Heart right ventricle (tissue), 16 donors: Measurements from ENCODE around the gene NREP. TPM values are rescaled to one million over a fixed set of nuclear protein-coding genes. Genes with fewer than 3 reads are reported as not detected.

Experiments used
- ATAC-seq, 8 donors: fragments of 200-7000 bp; cut with Tn5 transposase; one replicate each; pipeline ENCODE4 v1.9.1; 2020; ENCODE audit warnings: mild to moderate bottlenecking in 8 of 8, moderate library complexity in 8 of 8, moderate number of reproducible peaks in 1 of 8
- DNase-seq, 2 donors: peaks; one replicate each; pipeline ENCODE4 v3.0.0-alpha.2; 2020
- H3K27ac ChIP-seq, 10 donors: fragments of 200-600 bp; sonication (generic) in 2 of 10; one replicate each; pipeline versions ENCODE4 v1.5.0 to v1.8.0; 2020 to 2022; ENCODE audit warnings: mild to moderate bottlenecking in 3 of 10
- H3K27me3 ChIP-seq, 7 donors: fragments of 200-600 bp; one replicate each; pipeline ENCODE4 v1.8.0; 2021 to 2022; ENCODE audit warnings: mild to moderate bottlenecking in 2 of 7
- H3K36me3 ChIP-seq, 9 donors: fragments of 200-600 bp; sonication (generic) in 1 of 9; one replicate each; pipeline versions ENCODE4 v1.5.0 to v1.8.0; 2020 to 2022; ENCODE audit warnings: mild to moderate bottlenecking in 2 of 9
- H3K4me1 ChIP-seq, 9 donors: fragments of 200-600 bp; sonication (generic) in 1 of 9; one replicate each; pipeline versions ENCODE4 v1.5.0 to v1.8.0; 2020 to 2022; ENCODE audit warnings: mild to moderate bottlenecking in 4 of 9
- H3K4me3 ChIP-seq, 10 donors: fragments of 200-600 bp; sonication (generic) in 2 of 10; one replicate each; pipeline versions ENCODE4 v1.5.0 to v1.8.0; 2020 to 2022; ENCODE audit warnings: mild to moderate bottlenecking in 7 of 10, moderate library complexity in 2 of 10
- H3K9me3 ChIP-seq, 11 donors: fragments of 200-600 bp in 10 of 11; sonication (generic) in 2 of 11; one replicate each; pipeline versions ENCODE4 v1.5.0 to v1.8.0; 2013 to 2022; ENCODE audit warnings: mild to moderate bottlenecking in 2 of 11, control low read depth in 1 of 11, moderate library complexity in 1 of 11
- CTCF ChIP-seq, 9 donors: fragments of 200-600 bp; sonication (generic) in 2 of 9; IDR thresholded peaks; one replicate each; pipeline versions ENCODE4 v1.5.0 to v1.8.0; 2021 to 2022; ENCODE audit warnings: antibody characterized with exemption in 9 of 9, mild to moderate bottlenecking in 5 of 9, moderate library complexity in 1 of 9
- WGBS, 2 donors: extraction: QIAGEN DNeasy Blood & Tissue Kit; methylation state at CpG; one replicate each; pipeline ENCODE4 v1.1.7; 2013; ENCODE audit warnings: inconsistent platforms in 1 of 2; 5-methylcytosine and 5-hydroxymethylcytosine counted together
- intact Hi-C, 10 donors: fragments of 100-400 bp; cut with DNase I; formaldehyde crosslinking; loops; one replicate each; pipeline versions ENCODE4 v1.11.1 to v1.14.2; 2022
- polyA plus RNA-seq, 2 donors: library from polyadenylated mRNA; stranded (reverse); fragments of 200-250 nt; gene quantifications; one replicate each; pipeline ENCODE4 v1.2.3, GENCODE V29; 2013
- total RNA-seq, 10 donors: library from RNA; stranded (reverse); fragmentation: NEBNext Ultra II Directional in 3 of 10; extraction: Animal tissue kit (Norgen Biotek cat#: 25700) in 3 of 10; gene quantifications; one replicate each; pipeline versions ENCODE4 v1.2.1 to v1.2.4, GENCODE V29; 2021 to 2023
- donor health status: Arrhythmogenic right ventricular cardiomyopathy.
- donor health status: ischemic (EF 13 %, LVEDD 7.1; RV severe dilation, severe dysfunction).
- donor health status: healthy with polysubstance abuse.
- donor health status: DM: no; HTN: yes; CAD: no.
- donor health status: DM: no; HTN: no; CAD: no.
- donor health status: ischemic (EF 25% LVEDD 6.9; RV normal size, moderate dysfunction).
- donor health status: ischemic (EF 25% LVEDD 5.7; RV mildly dilated, moderate dysfunction).
- donor health status: healthy.
- donor health status: DM: yes; HTN: yes; CAD: no.
- donor health status: Ischemic cardiomyopathy.
- donor health status: ischemic (EF 35%, LVEDD 5.7; RV mildly dilated, moderate dysfunction).
- donor health status: nonischemic (EF 11% LVEDD 7.7; RV severe dilation, severe dysfunction).
- donor health status: DM: yes; HTN: yes; CAD: no.
- donor health status: PGD.
- donor health status: ischemic (EF 29% LVEDD 5.4; RV normal size, mild dysfunction).
- donor health status: nonischemic (EF 23%, LVEDD 6.1; RV moderate dilation, normal function).

NREP gene
- total and polyA plus RNA-seq, 12 donors, result 10.4 to 72.3 (median 38.9) TPM

GRCh38 chr5:111775224-111775623 is 18.2 kb upstream of the NREP start:
- DNase-seq (no peak), ATAC-seq (peak in 2 of 8 donors; percentile 20 to 29)
- no peaks in the 10 kb centered on the region for H3K36me3 ChIP-seq
- H3K4me1 ChIP-seq, result peaks cover 0 to 24% (median 11%) of the 10 kb centered on the region in 9 donors
- no peak overlapping the region for H3K27ac ChIP-seq
- 88 to 92% methylated on average over 2 of the region's 2 CpGs for WGBS, 2 donors
- intact Hi-C loops, result no loop called here
- H3K9me3 ChIP-seq, result no peaks in the 10 kb centered on the region
- H3K27me3 ChIP-seq, result no peaks in the 10 kb centered on the region
- no peak for TF ChIP-seq CTCF (IDR thresholded peaks at IDR 0.05)
- H3K4me3 ChIP-seq, result no peak overlapping the region

- Histone ChIP-seq H3K36me3 (no peaks in the 10 kb centered on the region), H3K27me3 (no peaks in the 10 kb centered on the region), H3K27ac (no peak overlapping the region), H3K4me3 (no peak overlapping the region), H3K9me3 (no peaks in the 10 kb centered on the region), H3K4me1 (peaks cover 0 to 17% (median 11%) of the 10 kb centered on the region in 9 donors)
- TF ChIP-seq CTCF (IDR thresholded peaks at IDR 0.05), result no peak
- intact Hi-C loops, result no loop called here
- DNase-seq, result no peak
- 21 to 26% methylated on average over 4 of the region's 4 CpGs for WGBS, 2 donors
- ATAC-seq, result peak in 1 of 8 donors; percentile 49
Observed at GRCh38 chr5:111774525-111774924, 17.5 kb upstream of the NREP start.

GRCh38 chr5:111772456-111773122 is 15.6 kb upstream of the NREP start:
- intact Hi-C loops, result no loop called here
- 76 to 80% methylated on average over 6 of the region's 6 CpGs for WGBS, 2 donors
- no peaks in the 10 kb centered on the region for H3K36me3 ChIP-seq
- no peak for TF ChIP-seq CTCF (IDR thresholded peaks at IDR 0.05)
- H3K4me1 ChIP-seq, result peaks cover 0 to 15% (median 8%) of the 10 kb centered on the region in 9 donors
- no peaks in the 10 kb centered on the region for H3K27me3 ChIP-seq
- DNase-seq (no peak), ATAC-seq (no peak)
- no peaks in the 10 kb centered on the region for H3K9me3 ChIP-seq
- no peak overlapping the region for H3K4me3 ChIP-seq
- H3K27ac ChIP-seq, result no peak overlapping the region

GRCh38 chr5:111769541-111769940 is 12.5 kb upstream of the NREP start:
- DNase-seq, result no peak
- intact Hi-C loops, result no loop called here
- WGBS, 2 donors, result 95% methylated on average over 4 of the region's 4 CpGs

More at GRCh38 chr5:111769541-111769940, 12.5 kb upstream of the NREP start:
- Histone ChIP-seq H3K9me3 (no peaks in the 10 kb centered on the region), H3K4me1 (peaks cover 0 to 10% (median 4%) of the 10 kb centered on the region in 9 donors), H3K27me3 (no peaks in the 10 kb centered on the region), H3K4me3 (no peak overlapping the region), H3K36me3 (no peaks in the 10 kb centered on the region), H3K27ac (no peak overlapping the region)
- ATAC-seq, result no peak
- no peak for TF ChIP-seq CTCF (IDR thresholded peaks at IDR 0.05)
